SK-N-SH treated with all-trans-retinoic acid at 6 μM for 48 hours (cell line): ENCODE data around the gene HTR7.

Source experiments
- ATAC-seq: fragments of 200-7000 bp; cut with Tn5 transposase; 3 replicates; pipeline ENCODE4 v1.9.1; 2020; ENCODE audit warnings: mild to moderate bottlenecking, moderate library complexity
- ARNTL ChIP-seq: fragments of 450-650 bp; formaldehyde crosslinking; IDR thresholded peaks from 2 replicates; pipeline ENCODE4 v1.5.0; 2020; ENCODE audit warnings: low read depth, mild to moderate bottlenecking, moderate library complexity, borderline replicate concordance
- BACH2 ChIP-seq: fragments of 250-450 bp; sonication (Bioruptor Pico); IDR thresholded peaks from 2 replicates; pipeline ENCODE4 v1.9.0; 2021; ENCODE audit warnings: mild to moderate bottlenecking, borderline replicate concordance
- CREB5 ChIP-seq: fragments of 250-450 bp; sonication (Bioruptor Pico); IDR thresholded peaks from 2 replicates; pipeline ENCODE4 v1.5.1; 2020; ENCODE audit warnings: low read depth, mild to moderate bottlenecking, moderate library complexity
- CSDC2 ChIP-seq: fragments of 250-450 bp; sonication (Bioruptor Pico); IDR thresholded peaks from 2 replicates; pipeline ENCODE4 v1.5.0; 2020; ENCODE audit warnings: mild to moderate bottlenecking, moderate library complexity
- CSRNP3 ChIP-seq: fragments of 250-450 bp; sonication (Bioruptor Pico); IDR thresholded peaks from 2 replicates; pipeline ENCODE4 v1.5.1; 2021; ENCODE audit warnings: mild to moderate bottlenecking, moderate library complexity
- ESRRG ChIP-seq: fragments of 250-450 bp; sonication (Bioruptor Pico); IDR thresholded peaks from 2 replicates; pipeline ENCODE4 v1.6.1; 2021; ENCODE audit warnings: mild to moderate bottlenecking
- GLIS3 ChIP-seq: fragments of 250-450 bp; sonication (Bioruptor Pico); IDR thresholded peaks from 2 replicates; pipeline ENCODE4 v1.5.0; 2020; ENCODE audit warnings: mild to moderate bottlenecking, moderate library complexity
- ISL1 ChIP-seq: fragments of 250-450 bp; sonication (Bioruptor Pico); IDR thresholded peaks from 2 replicates; pipeline ENCODE4 v2.1.2; 2022; ENCODE audit warnings: mild to moderate bottlenecking, moderate library complexity
- OSR1 ChIP-seq: fragments of 250-450 bp; sonication (Bioruptor Pico); IDR thresholded peaks from 2 replicates; pipeline ENCODE4 v1.8.0; 2022; ENCODE audit warnings: moderate library complexity, mild to moderate bottlenecking, inconsistent platforms
- PATZ1 ChIP-seq: fragments of 250-450 bp; sonication (Bioruptor Pico); IDR thresholded peaks from 2 replicates; pipeline ENCODE4 v1.8.0; 2020; ENCODE audit warnings: mild to moderate bottlenecking, moderate library complexity, borderline replicate concordance
- POU6F1 ChIP-seq: fragments of 250-450 bp; sonication (Bioruptor Pico); IDR thresholded peaks from 2 replicates; pipeline ENCODE4 v1.8.0; 2021; ENCODE audit warnings: low read depth, mild to moderate bottlenecking, moderate library complexity, borderline replicate concordance
- PPARA ChIP-seq: fragments of 250-450 bp; sonication (Bioruptor Pico); IDR thresholded peaks from 2 replicates; pipeline ENCODE4 v1.5.0; 2020; ENCODE audit warnings: mild to moderate bottlenecking, borderline replicate concordance
- RARB ChIP-seq: fragments of 250-450 bp; sonication (Bioruptor Pico); IDR thresholded peaks from 2 replicates; pipeline ENCODE4 v1.8.0; 2021; ENCODE audit warnings: mild to moderate bottlenecking, moderate library complexity
- SNAI2 ChIP-seq: fragments of 250-450 bp; sonication (Bioruptor Pico); IDR thresholded peaks from 2 replicates; pipeline ENCODE4 v1.5.0; 2020; ENCODE audit warnings: mild to moderate bottlenecking, moderate library complexity
- TCF4 ChIP-seq: fragments of 250-450 bp; sonication (Bioruptor Pico); IDR thresholded peaks from 2 replicates; pipeline ENCODE4 v1.8.0; 2021; ENCODE audit warnings: mild to moderate bottlenecking, moderate library complexity, borderline replicate concordance
- TOX ChIP-seq: fragments of 250-450 bp; sonication (Bioruptor Pico); IDR thresholded peaks from 2 replicates; pipeline ENCODE4 v1.8.0; 2021; ENCODE audit warnings: mild to moderate bottlenecking, moderate library complexity, borderline replicate concordance
- TSHZ2 ChIP-seq: fragments of 250-450 bp; sonication (Bioruptor Pico); IDR thresholded peaks from 2 replicates; pipeline ENCODE4 v1.5.0; 2020; ENCODE audit warnings: mild to moderate bottlenecking, moderate library complexity
- ZC3H10 ChIP-seq: fragments of 250-450 bp; sonication (Bioruptor Pico); IDR thresholded peaks from 2 replicates; pipeline ENCODE4 v1.5.1; 2021; ENCODE audit warnings: mild to moderate bottlenecking, moderate library complexity
- ZFP3 ChIP-seq: fragments of 250-450 bp; sonication (Bioruptor Pico); IDR thresholded peaks from 2 replicates; pipeline ENCODE4 v1.5.0; 2020; ENCODE audit warnings: mild to moderate bottlenecking, moderate library complexity
- ZFP30 ChIP-seq: fragments of 450-650 bp; formaldehyde crosslinking; IDR thresholded peaks from 2 replicates; pipeline ENCODE4 v1.5.0; 2022; ENCODE audit warnings: mild to moderate bottlenecking, moderate library complexity
- ZNF565 ChIP-seq: fragments of 450-650 bp; formaldehyde crosslinking; conservative IDR thresholded peaks from 2 replicates; pipeline ENCODE4 v1.5.0; 2020; ENCODE audit warnings: low read depth, mild to moderate bottlenecking, moderate library complexity
- ZNF8 ChIP-seq: fragments of 450-650 bp; formaldehyde crosslinking; IDR thresholded peaks from 2 replicates; pipeline ENCODE4 v1.5.0; 2020; ENCODE audit warnings: mild to moderate bottlenecking, moderate library complexity

Gene HTR7

GRCh38 chr10:90845726-90846125, 12.1 kb downstream of the HTR7 start:
- no peak for ATAC-seq
- TF ChIP-seq ZFP3 (CRISPR knock-in tag) (no peak), CSDC2 (CRISPR knock-in tag) (no peak), TOX (CRISPR knock-in tag) (no peak), PATZ1 (CRISPR knock-in tag) (no peak), CSRNP3 (CRISPR knock-in tag) (no peak), ZNF565 (no peak), BACH2 (CRISPR knock-in tag) (no peak), ISL1 (CRISPR knock-in tag) (no peak), ESRRG (CRISPR knock-in tag) (no peak), SNAI2 (CRISPR knock-in tag) (no peak)

- TF ChIP-seq GLIS3 (CRISPR knock-in tag) = no peak
- TF ChIP-seq PPARA (CRISPR knock-in tag) = no peak
- no peak for TF ChIP-seq PATZ1 (CRISPR knock-in tag)
- no peak for TF ChIP-seq TSHZ2 (CRISPR knock-in tag)
- no peak for TF ChIP-seq ZNF8 (CRISPR knock-in tag)
- no peak for TF ChIP-seq CSDC2 (CRISPR knock-in tag)
- no peak for TF ChIP-seq POU6F1 (CRISPR knock-in tag)
- TF ChIP-seq CSRNP3 (CRISPR knock-in tag) = no peak
- TF ChIP-seq TCF4 (CRISPR knock-in tag) = no peak
- TF ChIP-seq ZFP30 = no peak
- no peak for ATAC-seq
These were observed 15.1 kb downstream of the HTR7 start for GRCh38 chr10:90842725-90843124.

- ATAC-seq = no peak
- TF ChIP-seq OSR1 = no peak
- TF ChIP-seq PATZ1 (CRISPR knock-in tag) = no peak
- no peak for TF ChIP-seq CREB5 (CRISPR knock-in tag)
- no peak for TF ChIP-seq ZC3H10 (CRISPR knock-in tag)
- no peak for TF ChIP-seq ZFP3 (CRISPR knock-in tag)
- no peak for TF ChIP-seq GLIS3 (CRISPR knock-in tag)
- no peak for TF ChIP-seq PPARA (CRISPR knock-in tag)
- no peak for TF ChIP-seq ARNTL
- TF ChIP-seq RARB (CRISPR knock-in tag) = no peak
These were observed 20.4 kb downstream of the HTR7 start for GRCh38 chr10:90837486-90837885.
